SK-N-SH treated with all-trans-retinoic acid at 6 μM for 48 hours (cell line): Measurements from ENCODE around the gene ACCS.

Source experiments
- ATAC-seq: fragments of 200-7000 bp; cut with Tn5 transposase; 3 replicates; pipeline ENCODE4 v1.9.1; 2020; ENCODE audit warnings: mild to moderate bottlenecking, moderate library complexity
- ARNTL ChIP-seq: fragments of 450-650 bp; formaldehyde crosslinking; IDR thresholded peaks from 2 replicates; pipeline ENCODE4 v1.5.0; 2020; ENCODE audit warnings: low read depth, mild to moderate bottlenecking, moderate library complexity, borderline replicate concordance
- BACH2 ChIP-seq: fragments of 250-450 bp; sonication (Bioruptor Pico); IDR thresholded peaks from 2 replicates; pipeline ENCODE4 v1.9.0; 2021; ENCODE audit warnings: mild to moderate bottlenecking, borderline replicate concordance
- CREB5 ChIP-seq: fragments of 250-450 bp; sonication (Bioruptor Pico); IDR thresholded peaks from 2 replicates; pipeline ENCODE4 v1.5.1; 2020; ENCODE audit warnings: low read depth, mild to moderate bottlenecking, moderate library complexity
- ESRRG ChIP-seq: fragments of 250-450 bp; sonication (Bioruptor Pico); IDR thresholded peaks from 2 replicates; pipeline ENCODE4 v1.6.1; 2021; ENCODE audit warnings: mild to moderate bottlenecking
- GLIS3 ChIP-seq: fragments of 250-450 bp; sonication (Bioruptor Pico); IDR thresholded peaks from 2 replicates; pipeline ENCODE4 v1.5.0; 2020; ENCODE audit warnings: mild to moderate bottlenecking, moderate library complexity
- ISL1 ChIP-seq: fragments of 250-450 bp; sonication (Bioruptor Pico); IDR thresholded peaks from 2 replicates; pipeline ENCODE4 v2.1.2; 2022; ENCODE audit warnings: mild to moderate bottlenecking, moderate library complexity
- OSR1 ChIP-seq: fragments of 250-450 bp; sonication (Bioruptor Pico); IDR thresholded peaks from 2 replicates; pipeline ENCODE4 v1.8.0; 2022; ENCODE audit warnings: moderate library complexity, mild to moderate bottlenecking, inconsistent platforms
- PATZ1 ChIP-seq: fragments of 250-450 bp; sonication (Bioruptor Pico); IDR thresholded peaks from 2 replicates; pipeline ENCODE4 v1.8.0; 2020; ENCODE audit warnings: mild to moderate bottlenecking, moderate library complexity, borderline replicate concordance
- PPARA ChIP-seq: fragments of 250-450 bp; sonication (Bioruptor Pico); IDR thresholded peaks from 2 replicates; pipeline ENCODE4 v1.5.0; 2020; ENCODE audit warnings: mild to moderate bottlenecking, borderline replicate concordance
- RARB ChIP-seq: fragments of 250-450 bp; sonication (Bioruptor Pico); IDR thresholded peaks from 2 replicates; pipeline ENCODE4 v1.8.0; 2021; ENCODE audit warnings: mild to moderate bottlenecking, moderate library complexity
- SNAI2 ChIP-seq: fragments of 250-450 bp; sonication (Bioruptor Pico); IDR thresholded peaks from 2 replicates; pipeline ENCODE4 v1.5.0; 2020; ENCODE audit warnings: mild to moderate bottlenecking, moderate library complexity
- TCF4 ChIP-seq: fragments of 250-450 bp; sonication (Bioruptor Pico); IDR thresholded peaks from 2 replicates; pipeline ENCODE4 v1.8.0; 2021; ENCODE audit warnings: mild to moderate bottlenecking, moderate library complexity, borderline replicate concordance
- TOX ChIP-seq: fragments of 250-450 bp; sonication (Bioruptor Pico); IDR thresholded peaks from 2 replicates; pipeline ENCODE4 v1.8.0; 2021; ENCODE audit warnings: mild to moderate bottlenecking, moderate library complexity, borderline replicate concordance
- TSHZ2 ChIP-seq: fragments of 250-450 bp; sonication (Bioruptor Pico); IDR thresholded peaks from 2 replicates; pipeline ENCODE4 v1.5.0; 2020; ENCODE audit warnings: mild to moderate bottlenecking, moderate library complexity
- ZC3H10 ChIP-seq: fragments of 250-450 bp; sonication (Bioruptor Pico); IDR thresholded peaks from 2 replicates; pipeline ENCODE4 v1.5.1; 2021; ENCODE audit warnings: mild to moderate bottlenecking, moderate library complexity
- ZFP3 ChIP-seq: fragments of 250-450 bp; sonication (Bioruptor Pico); IDR thresholded peaks from 2 replicates; pipeline ENCODE4 v1.5.0; 2020; ENCODE audit warnings: mild to moderate bottlenecking, moderate library complexity
- ZFP30 ChIP-seq: fragments of 450-650 bp; formaldehyde crosslinking; IDR thresholded peaks from 2 replicates; pipeline ENCODE4 v1.5.0; 2022; ENCODE audit warnings: mild to moderate bottlenecking, moderate library complexity
- ZNF565 ChIP-seq: fragments of 450-650 bp; formaldehyde crosslinking; conservative IDR thresholded peaks from 2 replicates; pipeline ENCODE4 v1.5.0; 2020; ENCODE audit warnings: low read depth, mild to moderate bottlenecking, moderate library complexity
- ZNF70 ChIP-seq: fragments of 450-650 bp; formaldehyde crosslinking; IDR thresholded peaks from 2 replicates; pipeline ENCODE4 v1.5.0; 2020; ENCODE audit warnings: mild to moderate bottlenecking, moderate library complexity
- ZNF8 ChIP-seq: fragments of 450-650 bp; formaldehyde crosslinking; IDR thresholded peaks from 2 replicates; pipeline ENCODE4 v1.5.0; 2020; ENCODE audit warnings: mild to moderate bottlenecking, moderate library complexity
- TF ChIP-seq, protein P1 (sequence below): fragments of 250-450 bp; sonication (Bioruptor Pico); IDR thresholded peaks from 2 replicates; pipeline ENCODE4 v1.5.1; 2021; ENCODE audit warnings: mild to moderate bottlenecking, moderate library complexity
- TF ChIP-seq, protein P2 (sequence below): fragments of 250-450 bp; sonication (Bioruptor Pico); IDR thresholded peaks from 2 replicates; pipeline ENCODE4 v1.8.0; 2021; ENCODE audit warnings: low read depth, mild to moderate bottlenecking, moderate library complexity, borderline replicate concordance

ACCS gene

DNA sequence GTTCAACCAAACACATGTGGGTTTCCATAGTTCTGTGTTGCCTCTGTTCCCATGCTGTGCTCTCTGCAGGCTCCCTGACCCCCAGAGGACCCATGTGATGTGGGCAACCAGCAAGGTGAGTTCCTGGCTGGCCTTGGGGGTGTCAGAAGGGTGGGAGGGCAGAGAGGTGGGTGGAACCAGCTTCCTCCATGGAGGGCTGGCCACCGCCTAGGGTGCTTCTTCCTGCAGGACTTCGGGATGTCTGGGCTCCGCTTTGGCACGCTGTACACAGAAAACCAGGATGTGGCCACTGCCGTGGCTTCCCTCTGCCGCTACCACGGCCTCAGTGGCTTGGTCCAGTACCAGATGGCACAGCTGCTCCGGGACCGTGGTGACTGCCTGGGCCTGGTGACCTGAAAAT, 14.9 kb downstream of the ACCS start:
- ATAC-seq = no peak
- no peak for TF ChIP-seq TCF4 (CRISPR knock-in tag)
- TF ChIP-seq, protein P1, sequence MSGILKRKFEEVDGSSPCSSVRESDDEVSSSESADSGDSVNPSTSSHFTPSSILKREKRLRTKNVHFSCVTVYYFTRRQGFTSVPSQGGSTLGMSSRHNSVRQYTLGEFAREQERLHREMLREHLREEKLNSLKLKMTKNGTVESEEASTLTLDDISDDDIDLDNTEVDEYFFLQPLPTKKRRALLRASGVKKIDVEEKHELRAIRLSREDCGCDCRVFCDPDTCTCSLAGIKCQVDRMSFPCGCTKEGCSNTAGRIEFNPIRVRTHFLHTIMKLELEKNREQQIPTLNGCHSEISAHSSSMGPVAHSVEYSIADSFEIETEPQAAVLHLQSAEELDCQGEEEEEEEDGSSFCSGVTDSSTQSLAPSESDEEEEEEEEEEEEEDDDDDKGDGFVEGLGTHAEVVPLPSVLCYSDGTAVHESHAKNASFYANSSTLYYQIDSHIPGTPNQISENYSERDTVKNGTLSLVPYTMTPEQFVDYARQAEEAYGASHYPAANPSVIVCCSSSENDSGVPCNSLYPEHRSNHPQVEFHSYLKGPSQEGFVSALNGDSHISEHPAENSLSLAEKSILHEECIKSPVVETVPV (CRISPR knock-in tag) = no peak
- no peak for TF ChIP-seq ZNF8
- no peak for TF ChIP-seq ESRRG (CRISPR knock-in tag)
- TF ChIP-seq GLIS3 = no peak
- no peak for TF ChIP-seq OSR1 (CRISPR knock-in tag)
- no peak for TF ChIP-seq ZC3H10 (CRISPR knock-in tag)
- TF ChIP-seq BACH2 (CRISPR knock-in tag) = no peak
- TF ChIP-seq TSHZ2 (CRISPR knock-in tag) = no peak
- TF ChIP-seq ZFP30 (CRISPR knock-in tag) = no peak
- TF ChIP-seq RARB (CRISPR knock-in tag) = no peak
- no peak for TF ChIP-seq PPARA
- no peak for TF ChIP-seq ZFP3
- TF ChIP-seq, protein P2, sequence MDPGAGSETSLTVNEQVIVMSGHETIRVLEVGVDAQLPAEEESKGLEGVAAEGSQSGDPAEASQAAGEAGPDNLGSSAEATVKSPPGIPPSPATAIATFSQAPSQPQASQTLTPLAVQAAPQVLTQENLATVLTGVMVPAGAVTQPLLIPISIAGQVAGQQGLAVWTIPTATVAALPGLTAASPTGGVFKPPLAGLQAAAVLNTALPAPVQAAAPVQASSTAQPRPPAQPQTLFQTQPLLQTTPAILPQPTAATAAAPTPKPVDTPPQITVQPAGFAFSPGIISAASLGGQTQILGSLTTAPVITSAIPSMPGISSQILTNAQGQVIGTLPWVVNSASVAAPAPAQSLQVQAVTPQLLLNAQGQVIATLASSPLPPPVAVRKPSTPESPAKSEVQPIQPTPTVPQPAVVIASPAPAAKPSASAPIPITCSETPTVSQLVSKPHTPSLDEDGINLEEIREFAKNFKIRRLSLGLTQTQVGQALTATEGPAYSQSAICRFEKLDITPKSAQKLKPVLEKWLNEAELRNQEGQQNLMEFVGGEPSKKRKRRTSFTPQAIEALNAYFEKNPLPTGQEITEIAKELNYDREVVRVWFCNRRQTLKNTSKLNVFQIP (CRISPR knock-in tag) = no peak
- no peak for TF ChIP-seq PATZ1 (CRISPR knock-in tag)
- TF ChIP-seq ISL1 (CRISPR knock-in tag) = no peak
- no peak for TF ChIP-seq ARNTL

DNA sequence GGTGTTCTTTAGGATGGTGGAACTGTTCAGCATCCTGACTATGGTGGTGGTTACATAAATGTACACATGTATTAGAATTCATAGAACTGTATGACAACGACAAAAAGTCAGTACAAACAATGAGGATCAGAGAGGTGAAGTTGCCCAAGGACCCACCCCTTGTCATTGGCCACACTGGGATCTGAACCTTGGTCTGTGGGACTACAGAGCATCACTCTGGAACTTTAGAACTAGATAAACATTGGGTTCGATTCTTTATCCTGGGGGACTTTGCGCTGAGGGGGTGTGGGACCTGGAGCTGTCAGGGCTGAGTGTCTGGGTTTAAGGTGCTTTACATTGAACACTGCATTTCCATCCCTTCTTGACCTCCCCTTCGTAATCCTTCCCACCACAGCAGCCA, 16.6 kb downstream of the ACCS start:
- ATAC-seq = no peak
- no peak for TF ChIP-seq TCF4 (CRISPR knock-in tag)
- TF ChIP-seq PPARA = no peak
- TF ChIP-seq ZNF565 (CRISPR knock-in tag) = no peak
- no peak for TF ChIP-seq ZFP3
- no peak for TF ChIP-seq ZNF8
- TF ChIP-seq OSR1 (CRISPR knock-in tag) = no peak
- no peak for TF ChIP-seq TOX (CRISPR knock-in tag)
- TF ChIP-seq CREB5 (CRISPR knock-in tag) = no peak
- TF ChIP-seq, all 23 proteins: peak for 0

DNA sequence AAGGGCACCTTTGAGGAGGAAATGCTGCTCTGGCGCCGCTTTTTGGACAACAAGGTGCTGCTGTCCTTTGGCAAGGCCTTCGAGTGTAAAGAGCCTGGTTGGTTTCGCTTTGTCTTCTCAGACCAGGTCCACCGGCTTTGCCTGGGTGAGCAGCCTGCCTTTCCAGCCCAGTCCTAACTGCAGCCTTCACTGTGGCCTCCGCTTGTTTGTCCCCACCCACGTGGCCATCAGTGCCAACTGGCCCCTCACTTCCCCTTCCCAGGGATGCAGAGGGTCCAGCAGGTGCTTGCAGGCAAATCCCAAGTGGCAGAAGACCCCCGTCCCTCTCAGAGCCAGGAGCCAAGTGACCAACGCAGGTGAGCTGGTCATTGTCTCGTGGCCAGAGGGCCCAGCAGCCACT, 17.4 kb downstream of the ACCS start:
- TF ChIP-seq ZFP30 (CRISPR knock-in tag) (no peak), SNAI2 (CRISPR knock-in tag) (no peak), ZFP3 (no peak), GLIS3 (no peak), TCF4 (CRISPR knock-in tag) (no peak)
- no peak for ATAC-seq

DNA sequence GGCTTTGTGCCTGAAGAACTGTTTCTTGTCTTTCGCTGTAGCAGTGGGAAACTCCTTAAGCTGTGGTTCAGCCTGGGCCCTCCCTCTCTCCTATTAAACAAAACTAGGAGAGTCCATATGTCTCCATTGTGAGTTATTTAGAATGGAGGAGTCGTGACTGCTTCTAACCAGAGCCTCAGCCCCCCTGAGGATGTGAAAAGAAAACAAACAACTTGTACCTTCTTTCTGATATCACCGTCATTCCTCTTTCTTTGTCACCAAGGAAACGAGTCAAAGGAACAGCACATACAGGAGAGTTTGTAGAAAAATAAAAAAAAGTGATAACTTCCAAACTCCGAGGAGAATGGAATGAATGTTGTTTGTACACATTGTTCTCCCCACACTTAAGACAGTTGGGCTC, 17.8 kb downstream of the ACCS start:
- no peak for ATAC-seq
- TF ChIP-seq, protein P1 (CRISPR knock-in tag) = no peak
- no peak for TF ChIP-seq OSR1 (CRISPR knock-in tag)
- no peak for TF ChIP-seq PATZ1 (CRISPR knock-in tag)
- no peak for TF ChIP-seq ZNF565 (CRISPR knock-in tag)
- TF ChIP-seq, protein P2 (CRISPR knock-in tag) = no peak
- TF ChIP-seq TOX (CRISPR knock-in tag) = no peak
- no peak for TF ChIP-seq ZNF70 (CRISPR knock-in tag)
- no peak for TF ChIP-seq GLIS3
- no peak for TF ChIP-seq TCF4 (CRISPR knock-in tag)
- no peak for TF ChIP-seq ISL1 (CRISPR knock-in tag)
- TF ChIP-seq RARB (CRISPR knock-in tag) = no peak
